GM12878 (cell line): ENCODE results near the gene ZDHHC17.

Experiments
- GATAD2B ChIP-seq: fragments of 450-650 bp; conservative IDR thresholded peaks from 2 replicates; pipeline ENCODE4 v1.6.1; 2017; ENCODE audit warnings: low read depth, mild to moderate bottlenecking, moderate library complexity
- REST ChIP-seq: IDR thresholded peaks from 2 replicates; pipeline ENCODE4 v1.6.1; 2012; ENCODE audit warnings: mild to moderate bottlenecking, low read depth, low read length
- SIN3A ChIP-seq: IDR thresholded peaks from 2 replicates; pipeline ENCODE4 v1.6.1; 2012; ENCODE audit warnings: low read depth, low read length, improper control_type of control experiment
- YY1 ChIP-seq: IDR thresholded peaks from 2 replicates; pipeline ENCODE4 v1.6.1; 2011; ENCODE audit warnings: low read depth, mild to moderate bottlenecking, low read length
- TF ChIP-seq, protein P1 (sequence below), 3 experiments: IDR thresholded peaks in 2 of 3; conservative IDR thresholded peaks in 1 of 3; 2 replicates each; pipeline ENCODE4 v1.5.1; 2011; ENCODE audit warnings: low read depth in 3 of 3, low read length in 3 of 3, mild to moderate bottlenecking in 3 of 3, control low read depth in 2 of 3, moderate library complexity in 2 of 3, inconsistent platforms in 1 of 3, mixed read lengths in 1 of 3; ENCODE audit not compliant: control insufficient read depth in 2 of 3, insufficient read depth in 1 of 3; ENCODE audit errors: extremely low read depth in 1 of 3
- TF ChIP-seq, protein P2 (sequence below): IDR thresholded peaks from 2 replicates; pipeline ENCODE4 v1.6.1; 2011; ENCODE audit warnings: low read depth, low read length, improper control_type of control experiment, borderline replicate concordance
- TF ChIP-seq, protein P3 (sequence below): fragments of 450-650 bp; IDR thresholded peaks from 2 replicates; pipeline ENCODE4 v1.6.1; 2016; ENCODE audit warnings: mild to moderate bottlenecking, moderate library complexity, borderline replicate concordance
- TF ChIP-seq, protein P4 (sequence below): fragments of 450-650 bp; IDR thresholded peaks from 2 replicates; pipeline ENCODE4 v1.6.1; 2014; ENCODE audit warnings: mild to moderate bottlenecking

DNA sequence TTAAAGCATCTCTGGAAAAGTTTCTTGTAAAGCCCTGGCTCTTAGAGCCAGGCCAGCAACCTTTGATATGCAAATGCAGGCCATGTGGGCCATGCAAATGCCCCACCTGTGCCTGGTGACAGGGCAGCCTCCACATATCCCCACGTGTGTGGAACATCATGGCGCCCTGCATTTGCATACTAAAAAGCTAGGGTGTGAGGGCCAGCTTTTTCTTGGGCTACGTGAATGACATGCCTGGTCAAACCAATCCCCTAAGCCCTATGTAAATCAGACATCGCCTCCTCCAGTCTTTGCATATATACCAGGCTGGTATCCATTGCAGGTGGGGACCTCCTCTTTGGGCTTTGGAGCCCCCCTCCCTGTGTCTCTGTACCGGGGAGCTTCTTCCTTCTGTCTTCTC lies 108.5 kb downstream of the ZDHHC17 start:
- TF ChIP-seq, protein P1, sequence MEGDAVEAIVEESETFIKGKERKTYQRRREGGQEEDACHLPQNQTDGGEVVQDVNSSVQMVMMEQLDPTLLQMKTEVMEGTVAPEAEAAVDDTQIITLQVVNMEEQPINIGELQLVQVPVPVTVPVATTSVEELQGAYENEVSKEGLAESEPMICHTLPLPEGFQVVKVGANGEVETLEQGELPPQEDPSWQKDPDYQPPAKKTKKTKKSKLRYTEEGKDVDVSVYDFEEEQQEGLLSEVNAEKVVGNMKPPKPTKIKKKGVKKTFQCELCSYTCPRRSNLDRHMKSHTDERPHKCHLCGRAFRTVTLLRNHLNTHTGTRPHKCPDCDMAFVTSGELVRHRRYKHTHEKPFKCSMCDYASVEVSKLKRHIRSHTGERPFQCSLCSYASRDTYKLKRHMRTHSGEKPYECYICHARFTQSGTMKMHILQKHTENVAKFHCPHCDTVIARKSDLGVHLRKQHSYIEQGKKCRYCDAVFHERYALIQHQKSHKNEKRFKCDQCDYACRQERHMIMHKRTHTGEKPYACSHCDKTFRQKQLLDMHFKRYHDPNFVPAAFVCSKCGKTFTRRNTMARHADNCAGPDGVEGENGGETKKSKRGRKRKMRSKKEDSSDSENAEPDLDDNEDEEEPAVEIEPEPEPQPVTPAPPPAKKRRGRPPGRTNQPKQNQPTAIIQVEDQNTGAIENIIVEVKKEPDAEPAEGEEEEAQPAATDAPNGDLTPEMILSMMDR (IDR thresholded peaks at IDR 0.05 in 2 of 3, conservative IDR thresholded peaks at IDR 0.05 in 1 of 3; ENCODE audit: control insufficient read depth in 2 of 3, extremely low read depth in 1 of 3, insufficient read depth in 1 of 3, low read depth in 3 of 3, low read length in 3 of 3): no peak
- TF ChIP-seq REST (no peak), YY1 (no peak), SIN3A (no peak), GATAD2B (no peak)
- TF ChIP-seq, protein P2, sequence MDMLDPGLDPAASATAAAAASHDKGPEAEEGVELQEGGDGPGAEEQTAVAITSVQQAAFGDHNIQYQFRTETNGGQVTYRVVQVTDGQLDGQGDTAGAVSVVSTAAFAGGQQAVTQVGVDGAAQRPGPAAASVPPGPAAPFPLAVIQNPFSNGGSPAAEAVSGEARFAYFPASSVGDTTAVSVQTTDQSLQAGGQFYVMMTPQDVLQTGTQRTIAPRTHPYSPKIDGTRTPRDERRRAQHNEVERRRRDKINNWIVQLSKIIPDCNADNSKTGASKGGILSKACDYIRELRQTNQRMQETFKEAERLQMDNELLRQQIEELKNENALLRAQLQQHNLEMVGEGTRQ: no peak
- TF ChIP-seq, protein P3, sequence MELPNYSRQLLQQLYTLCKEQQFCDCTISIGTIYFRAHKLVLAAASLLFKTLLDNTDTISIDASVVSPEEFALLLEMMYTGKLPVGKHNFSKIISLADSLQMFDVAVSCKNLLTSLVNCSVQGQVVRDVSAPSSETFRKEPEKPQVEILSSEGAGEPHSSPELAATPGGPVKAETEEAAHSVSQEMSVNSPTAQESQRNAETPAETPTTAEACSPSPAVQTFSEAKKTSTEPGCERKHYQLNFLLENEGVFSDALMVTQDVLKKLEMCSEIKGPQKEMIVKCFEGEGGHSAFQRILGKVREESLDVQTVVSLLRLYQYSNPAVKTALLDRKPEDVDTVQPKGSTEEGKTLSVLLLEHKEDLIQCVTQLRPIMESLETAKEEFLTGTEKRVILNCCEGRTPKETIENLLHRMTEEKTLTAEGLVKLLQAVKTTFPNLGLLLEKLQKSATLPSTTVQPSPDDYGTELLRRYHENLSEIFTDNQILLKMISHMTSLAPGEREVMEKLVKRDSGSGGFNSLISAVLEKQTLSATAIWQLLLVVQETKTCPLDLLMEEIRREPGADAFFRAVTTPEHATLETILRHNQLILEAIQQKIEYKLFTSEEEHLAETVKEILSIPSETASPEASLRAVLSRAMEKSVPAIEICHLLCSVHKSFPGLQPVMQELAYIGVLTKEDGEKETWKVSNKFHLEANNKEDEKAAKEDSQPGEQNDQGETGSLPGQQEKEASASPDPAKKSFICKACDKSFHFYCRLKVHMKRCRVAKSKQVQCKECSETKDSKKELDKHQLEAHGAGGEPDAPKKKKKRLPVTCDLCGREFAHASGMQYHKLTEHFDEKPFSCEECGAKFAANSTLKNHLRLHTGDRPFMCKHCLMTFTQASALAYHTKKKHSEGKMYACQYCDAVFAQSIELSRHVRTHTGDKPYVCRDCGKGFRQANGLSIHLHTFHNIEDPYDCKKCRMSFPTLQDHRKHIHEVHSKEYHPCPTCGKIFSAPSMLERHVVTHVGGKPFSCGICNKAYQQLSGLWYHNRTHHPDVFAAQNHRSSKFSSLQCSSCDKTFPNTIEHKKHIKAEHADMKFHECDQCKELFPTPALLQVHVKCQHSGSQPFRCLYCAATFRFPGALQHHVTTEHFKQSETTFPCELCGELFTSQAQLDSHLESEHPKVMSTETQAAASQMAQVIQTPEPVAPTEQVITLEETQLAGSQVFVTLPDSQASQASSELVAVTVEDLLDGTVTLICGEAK: no peak
- TF ChIP-seq, protein P4, sequence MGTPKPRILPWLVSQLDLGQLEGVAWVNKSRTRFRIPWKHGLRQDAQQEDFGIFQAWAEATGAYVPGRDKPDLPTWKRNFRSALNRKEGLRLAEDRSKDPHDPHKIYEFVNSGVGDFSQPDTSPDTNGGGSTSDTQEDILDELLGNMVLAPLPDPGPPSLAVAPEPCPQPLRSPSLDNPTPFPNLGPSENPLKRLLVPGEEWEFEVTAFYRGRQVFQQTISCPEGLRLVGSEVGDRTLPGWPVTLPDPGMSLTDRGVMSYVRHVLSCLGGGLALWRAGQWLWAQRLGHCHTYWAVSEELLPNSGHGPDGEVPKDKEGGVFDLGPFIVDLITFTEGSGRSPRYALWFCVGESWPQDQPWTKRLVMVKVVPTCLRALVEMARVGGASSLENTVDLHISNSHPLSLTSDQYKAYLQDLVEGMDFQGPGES: no peak
